A673 (cell line): ENCODE results near the gene NOD2. TPM values are rescaled to one million over a fixed set of nuclear protein-coding genes. Genes with fewer than 3 reads are reported as not detected.

ENCODE experiments used
- BruUV-seq: library from RNA; stranded (reverse); fragments of 400-500 nt; replicated peaks from 2 replicates; lab custom pipeline; 2021; lab: Mats Ljungman, UMichigan
- CTCF ChIA-PET: fragments of 300-600 bp; sonication (Branson Sonifier 250); formaldehyde crosslinking; loops from one replicate; lab custom pipeline; 2022; ENCODE audit warnings: antibody characterized with exemption; lab: Charles Lee
- POLR2A ChIA-PET: fragments of 300-600 bp; sonication (Branson Sonifier 250); formaldehyde crosslinking; loops from one replicate; lab custom pipeline; 2022; ENCODE audit warnings: antibody characterized with exemption; ENCODE audit not compliant: low non-redundant PET; lab: Charles Lee
- DNase-seq: peaks from one replicate; pipeline ENCODE4 v3.0.0-alpha.2; 2015; ENCODE audit warnings: low spot score
- H3K27ac ChIP-seq: fragments of 200-600 bp; sonication (generic); 2 replicates; pipeline ENCODE4 v1.5.1; 2016; ENCODE audit warnings: mixed run types, low read depth, mild to moderate bottlenecking, mixed read lengths, antibody characterized with exemption, low read length; ENCODE audit not compliant: poor library complexity, severe bottlenecking
- H3K27me3 ChIP-seq: fragments of 200-600 bp; sonication (generic); replicated peaks from 2 replicates; pipeline ENCODE4 v1.6.1; 2017; ENCODE audit warnings: mixed run types, low read depth, mild to moderate bottlenecking, mixed read lengths, antibody characterized with exemption, low read length; ENCODE audit not compliant: insufficient read depth, poor library complexity
- H3K36me3 ChIP-seq: fragments of 200-600 bp; sonication (generic); 2 replicates; pipeline ENCODE4 v1.6.1; 2016; ENCODE audit warnings: mixed run types, mild to moderate bottlenecking, mixed read lengths, antibody characterized with exemption, low read length; ENCODE audit not compliant: insufficient read depth, poor library complexity, severe bottlenecking
- H3K4me1 ChIP-seq: fragments of 200-600 bp; sonication (generic); 2 replicates; pipeline ENCODE4 v1.6.1; 2017; ENCODE audit warnings: mixed run types, mild to moderate bottlenecking, mixed read lengths, antibody characterized with exemption, low read length; ENCODE audit not compliant: insufficient read depth, poor library complexity, severe bottlenecking
- H3K4me3 ChIP-seq: fragments of 200-600 bp; sonication (generic); 2 replicates; pipeline ENCODE4 v1.5.1; 2016; ENCODE audit warnings: low read depth, mixed run types, mild to moderate bottlenecking, mixed read lengths, low read length; ENCODE audit not compliant: poor library complexity, severe bottlenecking
- H3K9me3 ChIP-seq: fragments of 200-600 bp; sonication (generic); 2 replicates; pipeline ENCODE4 v1.6.1; 2016; ENCODE audit warnings: mixed run types, low read depth, mild to moderate bottlenecking, mixed read lengths, antibody characterized with exemption, low read length; ENCODE audit not compliant: poor library complexity, severe bottlenecking
- EZH2 ChIP-seq: fragments of 200-600 bp; sonication (generic); IDR thresholded peaks from 2 replicates; pipeline ENCODE4 v1.6.1; 2017; ENCODE audit warnings: borderline replicate concordance, low read depth, mild to moderate bottlenecking, mixed read lengths, antibody characterized with exemption, low read length; ENCODE audit not compliant: poor library complexity, severe bottlenecking
- intact Hi-C: fragments of 100-400 bp; cut with micrococcal nuclease; formaldehyde crosslinking; loops from one replicate; pipeline ENCODE4 v1.10.0; 2022; ENCODE audit not compliant: unreplicated experiment
- total RNA-seq: library from RNA; stranded (reverse); gene quantifications from 2 replicates; pipeline ENCODE4 v1.2.3, GENCODE V29; 2021
- TF ChIP-seq, protein P1 (sequence below): fragments of 300-800, 200-600 bp; sonication (generic); conservative IDR thresholded peaks from 2 replicates; pipeline ENCODE4 v1.5.1; 2017; ENCODE audit warnings: low read depth, mild to moderate bottlenecking, antibody characterized with exemption, low read length, moderate library complexity, mixed read lengths

NOD2 gene
- total RNA-seq, 1 experiment from 2014 or later, result not detected

DNA sequence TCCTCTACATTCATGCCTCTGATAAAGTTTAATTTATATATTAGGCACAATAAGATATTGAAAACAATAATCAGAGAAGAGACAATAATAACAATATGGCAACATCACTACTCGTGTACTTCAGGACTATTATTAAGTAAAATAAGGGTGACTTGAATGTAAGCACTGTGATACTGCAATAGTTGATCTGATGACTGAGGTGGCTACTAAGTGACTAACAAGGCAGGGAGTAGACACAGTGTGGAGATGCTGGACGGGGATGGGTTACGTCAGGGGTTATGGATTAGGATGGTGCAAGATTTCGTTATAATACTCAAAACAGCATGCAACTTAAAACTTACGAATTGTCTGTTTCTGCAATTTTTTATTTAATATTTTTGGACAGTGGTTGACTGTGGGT is 81.0 kb downstream of the NOD2 start:
- intact Hi-C loops, result no loop called here
- no TSS peak for BruUV-seq
- ChIA-PET POLR2A (no interaction called here), CTCF (no interaction called here)
- Histone ChIP-seq H3K9me3 (no peaks in the 10 kb centered on the region), H3K36me3 (no peaks in the 10 kb centered on the region), H3K4me1 (no peaks in the 10 kb centered on the region), H3K27me3 (no peaks in the 10 kb centered on the region), H3K27ac (no peak overlapping the region), H3K4me3 (no peak overlapping the region)
- DNase-seq, result no peak
- TF ChIP-seq, protein P1, sequence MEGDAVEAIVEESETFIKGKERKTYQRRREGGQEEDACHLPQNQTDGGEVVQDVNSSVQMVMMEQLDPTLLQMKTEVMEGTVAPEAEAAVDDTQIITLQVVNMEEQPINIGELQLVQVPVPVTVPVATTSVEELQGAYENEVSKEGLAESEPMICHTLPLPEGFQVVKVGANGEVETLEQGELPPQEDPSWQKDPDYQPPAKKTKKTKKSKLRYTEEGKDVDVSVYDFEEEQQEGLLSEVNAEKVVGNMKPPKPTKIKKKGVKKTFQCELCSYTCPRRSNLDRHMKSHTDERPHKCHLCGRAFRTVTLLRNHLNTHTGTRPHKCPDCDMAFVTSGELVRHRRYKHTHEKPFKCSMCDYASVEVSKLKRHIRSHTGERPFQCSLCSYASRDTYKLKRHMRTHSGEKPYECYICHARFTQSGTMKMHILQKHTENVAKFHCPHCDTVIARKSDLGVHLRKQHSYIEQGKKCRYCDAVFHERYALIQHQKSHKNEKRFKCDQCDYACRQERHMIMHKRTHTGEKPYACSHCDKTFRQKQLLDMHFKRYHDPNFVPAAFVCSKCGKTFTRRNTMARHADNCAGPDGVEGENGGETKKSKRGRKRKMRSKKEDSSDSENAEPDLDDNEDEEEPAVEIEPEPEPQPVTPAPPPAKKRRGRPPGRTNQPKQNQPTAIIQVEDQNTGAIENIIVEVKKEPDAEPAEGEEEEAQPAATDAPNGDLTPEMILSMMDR, result no peak
- TF ChIP-seq EZH2, result no peak

DNA sequence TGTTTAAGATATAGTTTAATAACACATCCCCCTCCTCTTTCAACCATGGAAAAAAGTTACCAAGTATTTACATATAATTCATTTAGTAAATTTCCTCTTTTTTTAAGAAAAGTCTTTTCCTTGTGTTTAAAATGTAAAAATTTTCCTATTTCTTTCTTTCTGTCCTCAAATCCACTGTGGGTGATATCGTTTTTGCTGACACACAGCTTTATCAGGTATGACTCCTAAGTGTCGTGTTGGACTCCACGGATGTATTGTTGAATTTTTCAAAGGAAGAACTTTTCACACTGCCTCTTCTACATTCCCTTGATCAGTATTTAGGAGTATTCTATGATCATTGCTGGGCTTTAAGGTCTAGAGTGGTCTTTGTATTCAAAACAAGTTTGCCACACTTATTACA is 81.6 kb downstream of the NOD2 start:
- Histone ChIP-seq H3K36me3 (no peaks in the 10 kb centered on the region), H3K4me3 (no peak overlapping the region), H3K4me1 (no peaks in the 10 kb centered on the region), H3K27me3 (no peaks in the 10 kb centered on the region), H3K9me3 (no peaks in the 10 kb centered on the region), H3K27ac (no peak overlapping the region)
- no peak for DNase-seq
- CTCF ChIA-PET, result no interaction called here
- intact Hi-C loops, result no loop called here
- TF ChIP-seq, protein P1, result no peak
- no peak for TF ChIP-seq EZH2
- no TSS peak for BruUV-seq
- POLR2A ChIA-PET, result no interaction called here

DNA sequence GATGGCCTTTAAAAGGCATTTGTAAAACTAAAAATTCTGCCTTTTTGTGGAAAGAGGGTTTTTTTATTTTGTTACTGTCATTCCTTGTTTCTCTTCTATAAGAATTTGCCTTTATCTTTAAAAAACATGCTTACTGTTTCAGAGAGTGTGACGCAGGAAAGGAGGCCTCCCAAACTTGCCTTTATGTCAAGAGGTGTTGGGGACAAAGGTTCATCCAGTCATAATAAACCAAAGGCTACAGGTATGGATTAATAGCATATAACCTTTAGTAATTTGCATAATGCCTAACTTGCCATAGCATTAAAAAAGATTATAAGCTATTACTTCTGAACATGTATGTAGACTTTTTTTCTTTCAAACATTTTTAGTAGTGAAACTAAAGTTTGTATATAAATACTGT is 82.6 kb downstream of the NOD2 start:
- CTCF ChIA-PET, result no interaction called here
- Histone ChIP-seq H3K27me3 (no peaks in the 10 kb centered on the region), H3K4me1 (no peaks in the 10 kb centered on the region), H3K9me3 (no peaks in the 10 kb centered on the region), H3K27ac (no peak overlapping the region), H3K36me3 (no peaks in the 10 kb centered on the region), H3K4me3 (no peak overlapping the region)
- TF ChIP-seq EZH2, result no peak
- TF ChIP-seq, protein P1, result no peak
- intact Hi-C loops, result no loop called here
- BruUV-seq, result no TSS peak
- POLR2A ChIA-PET, result no interaction called here
- DNase-seq, result no peak
